Activated T-helper 2 cell treated with anti-CD3 and anti-CD28 coated beads, Interferon-gamma antibody, Interleukin-2, Interleukin-4, amounts not matched to agents 10 μg/mL and 5 μg/mL and 100 μg/mL, durations not matched to agents 14 hours and 24 hours and 36 hours (primary cell): ENCODE measurements around the gene AGPAT3. TPM values are rescaled to one million over a fixed set of nuclear protein-coding genes. Genes with fewer than 3 reads are reported as not detected.

Experiments
- DNase-seq: peaks from one replicate; pipeline ENCODE4 v3.0.0; 2021; ENCODE audit warnings: low spot score
- H3K27ac Mint-ChIP-seq: one replicate; pipeline ENCODE4 v1.8.0; 2021; ENCODE audit warnings: mixed read lengths
- H3K27me3 Mint-ChIP-seq: one replicate; pipeline ENCODE4 v1.8.0; 2021; ENCODE audit warnings: low read depth, mixed read lengths
- H3K36me3 Mint-ChIP-seq: one replicate; pipeline ENCODE4 v1.8.0; 2021; ENCODE audit warnings: low read depth, mixed read lengths
- H3K4me1 Mint-ChIP-seq: one replicate; pipeline ENCODE4 v1.8.0; 2021; ENCODE audit warnings: low read depth, mixed read lengths
- H3K4me3 Mint-ChIP-seq: one replicate; pipeline ENCODE4 v1.8.0; 2021; ENCODE audit warnings: low read depth, mild to moderate bottlenecking, moderate library complexity, mixed read lengths
- H3K9me3 Mint-ChIP-seq: one replicate; pipeline ENCODE4 v1.8.0; 2021; ENCODE audit warnings: mixed read lengths
- intact Hi-C: fragments of 100-400 bp; cut with micrococcal nuclease; formaldehyde crosslinking; loops from one replicate; pipeline ENCODE4 v1.15.1; 2023
- total RNA-seq: library from RNA; stranded (reverse); gene quantifications from 2 replicates; pipeline ENCODE4 v1.2.3, GENCODE V29; 2022

The AGPAT3 gene
- total RNA-seq, 1 donor from 2014 or later = 126 TPM

DNA sequence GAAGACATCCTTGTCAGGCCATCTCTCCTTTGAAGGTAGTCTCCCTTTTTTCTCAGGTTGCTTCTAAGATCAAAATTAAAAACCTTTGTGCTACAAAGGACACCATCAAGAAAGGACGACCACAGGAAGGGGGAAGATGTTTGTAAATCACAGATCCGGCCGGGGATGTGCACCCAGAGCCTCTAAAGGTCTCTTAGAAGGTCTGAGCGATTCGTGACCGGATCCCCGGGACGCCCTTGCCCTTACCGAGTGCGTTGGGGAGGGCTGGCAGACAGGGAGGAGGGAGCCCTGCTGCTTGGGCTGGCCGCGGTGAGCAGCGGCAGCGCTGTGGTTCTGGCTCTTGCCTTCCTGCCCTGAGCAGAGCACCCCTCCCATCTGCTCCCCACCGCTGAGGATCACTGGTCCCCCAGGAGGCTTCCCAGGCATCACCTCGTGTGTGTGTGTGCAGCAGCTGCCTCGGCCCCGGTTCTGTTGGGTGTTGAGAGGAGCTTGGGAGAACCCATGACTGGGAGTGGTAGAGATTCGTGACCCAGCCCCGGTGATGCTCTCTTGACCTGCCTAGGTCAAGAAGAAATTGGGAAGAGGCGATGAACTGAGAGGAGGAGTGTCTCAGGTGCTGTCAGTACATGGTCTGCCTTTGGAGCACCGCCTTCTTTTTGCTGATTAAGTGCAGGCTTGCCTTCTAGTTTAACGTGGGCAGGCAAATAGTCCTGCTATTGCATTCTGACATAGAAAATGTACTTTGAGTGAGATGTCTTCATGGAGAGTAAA is 34.5 kb downstream of the AGPAT3 start:
- H3K4me1 Mint-ChIP-seq = peaks cover 12% of the 10 kb centered on the region
- H3K27me3 Mint-ChIP-seq = no peaks in the 10 kb centered on the region
- H3K36me3 Mint-ChIP-seq = peaks cover 57% of the 10 kb centered on the region
- no peaks in the 10 kb centered on the region for H3K9me3 Mint-ChIP-seq
- no peak overlapping the region for H3K4me3 Mint-ChIP-seq
- no peak overlapping the region for H3K27ac Mint-ChIP-seq
- intact Hi-C loops = no loop called here
- no peak for DNase-seq

- Mint-ChIP-seq H3K27me3 (no peaks in the 10 kb centered on the region), H3K4me1 (peaks cover 8% of the 10 kb centered on the region), H3K4me3 (no peak overlapping the region), H3K27ac (no peak overlapping the region), H3K36me3 (peaks cover 58% of the 10 kb centered on the region), H3K9me3 (no peaks in the 10 kb centered on the region)
- intact Hi-C loops = no loop called here
- DNase-seq = no peak
These were observed 35.0 kb downstream of the AGPAT3 start for GRCh38 chr21:43900078-43900385.

- Mint-ChIP-seq H3K4me1 (peaks cover 9% of the 10 kb centered on the region), H3K27ac (no peak overlapping the region), H3K4me3 (no peak overlapping the region), H3K27me3 (no peaks in the 10 kb centered on the region), H3K36me3 (peaks cover 60% of the 10 kb centered on the region), H3K9me3 (no peaks in the 10 kb centered on the region)
- no peak for DNase-seq
- intact Hi-C loops = no loop called here
These were observed 35.7 kb downstream of the AGPAT3 start for GRCh38 chr21:43900690-43901089.

GRCh38 chr21:43902441-43902840 is 37.4 kb downstream of the AGPAT3 start:
- H3K36me3 Mint-ChIP-seq = peaks cover 74% of the 10 kb centered on the region
- peaks cover 9% of the 10 kb centered on the region for H3K4me1 Mint-ChIP-seq
- H3K27ac Mint-ChIP-seq = no peak overlapping the region
- no peaks in the 10 kb centered on the region for H3K27me3 Mint-ChIP-seq
- no peaks in the 10 kb centered on the region for H3K9me3 Mint-ChIP-seq
- H3K4me3 Mint-ChIP-seq = no peak overlapping the region
- intact Hi-C loops = no loop called here
- DNase-seq = no peak

DNA sequence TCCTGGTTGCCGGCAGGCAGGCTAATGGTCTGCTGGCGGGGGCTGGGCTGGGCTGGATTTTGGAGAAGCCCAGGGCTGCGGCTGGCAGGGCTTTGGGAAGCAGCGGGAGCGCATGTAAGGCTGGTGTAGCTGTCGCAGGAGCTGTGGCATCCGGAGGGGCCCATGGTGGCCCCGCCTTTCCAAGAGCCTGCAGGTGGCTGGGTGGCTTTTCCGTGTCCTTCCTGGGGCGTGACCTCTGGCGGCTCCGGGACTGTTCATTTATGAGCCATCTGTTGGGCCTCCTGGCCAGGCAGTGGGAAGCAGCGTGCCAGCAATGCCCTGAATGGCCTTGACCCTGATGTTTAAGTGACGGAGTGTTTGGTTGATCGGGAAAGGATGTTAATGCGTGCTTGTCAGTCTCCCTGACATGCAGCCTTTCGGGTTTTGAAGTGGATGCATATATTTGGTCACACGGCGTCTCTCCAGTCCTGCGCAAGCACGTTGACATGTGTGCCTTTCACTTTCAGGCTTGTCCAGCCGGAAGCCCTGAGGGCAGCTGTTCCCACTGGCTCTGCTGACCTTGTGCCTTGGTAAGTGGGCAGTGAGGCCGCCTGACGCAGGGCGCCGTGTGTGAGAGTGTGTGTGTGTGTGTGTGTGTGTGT is 38.5 kb downstream of the AGPAT3 start:
- Mint-ChIP-seq H3K27ac (no peak overlapping the region), H3K9me3 (no peaks in the 10 kb centered on the region), H3K4me1 (peaks cover 9% of the 10 kb centered on the region), H3K36me3 (peaks cover 71% of the 10 kb centered on the region), H3K27me3 (no peaks in the 10 kb centered on the region), H3K4me3 (no peak overlapping the region)
- intact Hi-C loops = no loop called here
- no peak for DNase-seq

GRCh38 chr21:43904331-43904781 is 39.3 kb downstream of the AGPAT3 start:
- Mint-ChIP-seq H3K4me1 (peaks cover 9% of the 10 kb centered on the region), H3K27ac (no peak overlapping the region), H3K9me3 (no peaks in the 10 kb centered on the region), H3K36me3 (peaks cover 64% of the 10 kb centered on the region), H3K27me3 (no peaks in the 10 kb centered on the region), H3K4me3 (no peak overlapping the region)
- intact Hi-C loops = no loop called here
- no peak for DNase-seq

GRCh38 chr21:43905726-43906455 is 40.9 kb downstream of the AGPAT3 start:
- no peaks in the 10 kb centered on the region for H3K9me3 Mint-ChIP-seq
- peaks cover 65% of the 10 kb centered on the region for H3K36me3 Mint-ChIP-seq

DNA sequence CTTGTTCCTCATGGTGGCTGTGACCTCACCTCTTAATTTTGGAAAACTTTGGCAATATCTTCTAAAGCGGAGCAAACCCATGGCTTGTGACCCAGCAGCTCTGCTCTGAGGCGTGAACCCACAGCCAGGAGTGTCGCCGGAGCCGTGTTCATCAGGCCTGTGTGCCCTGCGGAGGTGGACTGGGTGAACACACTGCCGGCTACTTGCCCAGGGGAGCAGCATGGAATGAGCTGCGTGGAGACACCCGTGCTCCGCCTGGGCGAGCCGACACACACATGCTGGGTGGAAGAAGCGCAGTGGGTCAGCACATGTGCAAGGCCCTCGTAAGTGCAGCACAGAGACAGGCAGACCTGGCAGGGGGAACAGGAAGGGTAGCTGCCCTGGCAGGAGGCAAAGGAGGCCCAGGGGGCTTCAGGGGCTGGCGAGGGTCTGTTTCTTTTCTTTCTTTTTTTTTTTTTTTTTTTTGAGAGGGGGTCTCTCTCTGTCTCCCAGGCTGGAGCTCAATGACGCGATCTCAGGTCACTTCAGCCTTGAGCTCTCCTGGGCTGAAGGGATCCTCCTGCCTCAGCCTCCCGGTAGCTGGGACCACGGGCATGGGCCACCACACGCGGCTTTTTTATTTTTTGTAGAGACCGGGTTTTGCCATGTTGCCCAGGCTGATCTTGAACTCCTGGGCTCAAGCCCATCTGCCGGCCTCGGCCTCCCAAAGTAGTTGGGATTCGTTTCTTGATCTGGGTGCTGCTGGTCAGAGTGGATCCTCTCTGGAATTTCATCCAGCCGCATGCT is 41.8 kb downstream of the AGPAT3 start:
- DNase-seq = no peak
- H3K4me1 Mint-ChIP-seq = peaks cover 17% of the 10 kb centered on the region
- H3K36me3 Mint-ChIP-seq = peaks cover 63% of the 10 kb centered on the region
- no peaks in the 10 kb centered on the region for H3K9me3 Mint-ChIP-seq
- H3K27ac Mint-ChIP-seq = no peak overlapping the region
- H3K4me3 Mint-ChIP-seq = no peak overlapping the region
- intact Hi-C loops = no loop called here
- no peaks in the 10 kb centered on the region for H3K27me3 Mint-ChIP-seq

More at GRCh38 chr21:43905726-43906455, 40.9 kb downstream of the AGPAT3 start:
- Mint-ChIP-seq H3K27ac (peak overlapping the region; percentile 29), H3K27me3 (no peaks in the 10 kb centered on the region), H3K4me3 (no peak overlapping the region), H3K4me1 (peaks cover 13% of the 10 kb centered on the region)
- no peak for DNase-seq
- intact Hi-C loops = no loop called here

GRCh38 chr21:43907751-43908150 is 42.7 kb downstream of the AGPAT3 start:
- Mint-ChIP-seq H3K27me3 (no peaks in the 10 kb centered on the region), H3K4me3 (no peak overlapping the region), H3K36me3 (peaks cover 65% of the 10 kb centered on the region), H3K9me3 (peaks cover 6% of the 10 kb centered on the region), H3K27ac (no peak overlapping the region), H3K4me1 (peaks cover 17% of the 10 kb centered on the region)
- DNase-seq = no peak
- intact Hi-C loops = no loop called here

DNA sequence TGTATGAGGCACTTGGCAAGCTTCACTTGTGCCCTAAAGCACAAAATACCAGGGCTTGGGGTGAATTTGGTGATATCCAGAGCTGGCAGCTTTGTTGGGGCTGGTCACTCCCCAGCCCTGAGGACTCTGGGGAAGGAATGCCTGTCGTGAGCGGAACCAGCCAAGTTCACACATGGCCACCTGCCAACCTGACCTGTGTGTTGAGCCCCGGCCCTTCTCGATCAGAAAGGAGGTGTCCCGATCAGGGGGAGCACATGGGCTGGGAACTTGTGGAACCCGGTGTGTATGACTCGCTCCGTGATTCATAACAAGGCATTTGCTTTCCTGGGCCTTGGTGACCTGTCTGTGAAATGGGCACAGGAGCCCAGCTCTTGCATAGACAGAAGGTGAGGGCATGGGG is 43.1 kb downstream of the AGPAT3 start:
- intact Hi-C loops = no loop called here
- peaks cover 14% of the 10 kb centered on the region for H3K4me1 Mint-ChIP-seq
- peaks cover 65% of the 10 kb centered on the region for H3K36me3 Mint-ChIP-seq
- H3K27ac Mint-ChIP-seq = no peak overlapping the region
- no peak overlapping the region for H3K4me3 Mint-ChIP-seq
- no peaks in the 10 kb centered on the region for H3K27me3 Mint-ChIP-seq
- no peak for DNase-seq
- H3K9me3 Mint-ChIP-seq = peaks cover 8% of the 10 kb centered on the region

- no peak overlapping the region for H3K27ac Mint-ChIP-seq
- H3K4me1 Mint-ChIP-seq = peaks cover 20% of the 10 kb centered on the region
- intact Hi-C loops = no loop called here
- H3K9me3 Mint-ChIP-seq = peaks cover 11% of the 10 kb centered on the region
- no peak overlapping the region for H3K4me3 Mint-ChIP-seq
- H3K27me3 Mint-ChIP-seq = no peaks in the 10 kb centered on the region
- H3K36me3 Mint-ChIP-seq = peaks cover 67% of the 10 kb centered on the region
- DNase-seq = no peak
These were observed 44.8 kb downstream of the AGPAT3 start for GRCh38 chr21:43909741-43910400.

GRCh38 chr21:43910460-43910859 is 45.4 kb downstream of the AGPAT3 start:
- Mint-ChIP-seq H3K4me3 (no peak overlapping the region), H3K36me3 (peaks cover 67% of the 10 kb centered on the region), H3K4me1 (peaks cover 20% of the 10 kb centered on the region), H3K27ac (no peak overlapping the region), H3K9me3 (peaks cover 11% of the 10 kb centered on the region), H3K27me3 (no peaks in the 10 kb centered on the region)
- intact Hi-C loops = no loop called here
- no peak for DNase-seq
